GM19452 (cell line): ENCODE data around the gene SBK3.
"Not testable (repeated sequence)": the region's sequence is repeated elsewhere in the genome, so short reads cannot be mapped to it uniquely, and the experiment has no call there.

Source experiments
- ATAC-seq: cut with Tn5 transposase; IDR thresholded peaks from one replicate; pipeline ENCODE4 v1.9.1; 2021; ENCODE audit not compliant: unreplicated experiment

SBK3 gene

DNA sequence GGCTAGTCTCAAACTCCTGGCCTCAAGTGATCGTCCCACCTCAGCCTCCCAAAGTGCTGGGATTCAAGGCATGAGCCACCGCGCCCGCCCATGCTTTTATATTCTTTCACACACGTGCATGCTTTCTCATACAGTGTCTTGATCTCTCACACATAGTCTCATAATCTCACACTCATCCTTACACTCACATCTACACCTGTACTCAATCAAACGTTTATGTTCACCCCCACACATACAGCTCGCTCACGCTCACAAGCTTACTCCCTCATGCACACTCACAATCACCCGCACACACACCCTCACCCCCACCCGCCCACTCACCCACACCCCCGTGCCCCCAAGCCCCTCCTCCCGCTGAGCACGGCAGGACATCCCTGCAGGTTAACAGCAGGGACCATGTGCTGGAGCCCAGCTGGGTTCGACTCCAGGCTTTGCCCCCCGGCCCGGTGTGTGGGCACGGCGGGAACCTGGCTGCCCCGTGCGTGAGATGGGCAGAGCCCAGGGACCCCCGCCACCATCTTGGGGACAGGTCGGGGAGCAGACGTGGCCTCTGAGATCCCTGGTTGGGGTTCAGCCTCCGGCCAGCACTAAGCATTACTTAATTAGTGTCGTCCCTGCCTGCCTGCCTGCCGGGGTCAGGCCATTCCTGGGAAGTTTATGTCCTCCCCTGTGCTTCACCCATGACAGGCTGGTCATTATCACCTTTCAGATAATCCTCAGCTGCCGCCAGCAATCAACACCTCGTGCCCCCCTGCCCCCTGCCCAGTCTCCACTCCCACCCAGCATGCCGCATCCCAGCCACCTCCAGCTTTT, 19.8 kb downstream of the SBK3 start:
- ATAC-seq, result no peak

- no peak for ATAC-seq
Measured at GRCh38 chr19:55520691-55521292, 24.6 kb downstream of the SBK3 start.

- no peak for ATAC-seq
Measured at GRCh38 chr19:55519451-55520311, 25.7 kb downstream of the SBK3 start.

GRCh38 chr19:55516878-55517620, 28.3 kb downstream of the SBK3 start:
- peak; percentile 99 for ATAC-seq

GRCh38 chr19:55508120-55508519, 37.2 kb downstream of the SBK3 start:
- ATAC-seq, result no peak

DNA sequence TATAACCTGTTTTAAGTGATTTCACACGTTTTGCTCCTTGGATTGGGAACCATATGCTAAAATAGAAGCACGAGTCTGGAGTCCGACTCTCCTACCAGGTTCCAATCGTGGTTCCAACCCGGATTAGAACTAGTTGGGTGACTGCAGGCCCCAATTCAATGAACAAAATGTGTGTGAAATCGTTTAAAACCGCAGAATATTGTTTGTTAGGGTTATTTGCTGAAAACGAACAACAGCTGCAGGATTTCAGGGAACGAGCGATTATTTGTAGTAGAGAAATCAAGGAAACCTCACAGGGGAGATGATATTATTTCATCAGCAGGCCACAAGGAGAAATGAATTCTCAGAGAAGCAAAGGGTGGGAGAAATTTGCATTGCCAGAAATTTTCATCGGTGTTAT, 40.4 kb downstream of the SBK3 start:
- no peak for ATAC-seq

- ATAC-seq, result no peak
Measured at GRCh38 chr19:55504252-55504603, 41.1 kb downstream of the SBK3 start.

DNA sequence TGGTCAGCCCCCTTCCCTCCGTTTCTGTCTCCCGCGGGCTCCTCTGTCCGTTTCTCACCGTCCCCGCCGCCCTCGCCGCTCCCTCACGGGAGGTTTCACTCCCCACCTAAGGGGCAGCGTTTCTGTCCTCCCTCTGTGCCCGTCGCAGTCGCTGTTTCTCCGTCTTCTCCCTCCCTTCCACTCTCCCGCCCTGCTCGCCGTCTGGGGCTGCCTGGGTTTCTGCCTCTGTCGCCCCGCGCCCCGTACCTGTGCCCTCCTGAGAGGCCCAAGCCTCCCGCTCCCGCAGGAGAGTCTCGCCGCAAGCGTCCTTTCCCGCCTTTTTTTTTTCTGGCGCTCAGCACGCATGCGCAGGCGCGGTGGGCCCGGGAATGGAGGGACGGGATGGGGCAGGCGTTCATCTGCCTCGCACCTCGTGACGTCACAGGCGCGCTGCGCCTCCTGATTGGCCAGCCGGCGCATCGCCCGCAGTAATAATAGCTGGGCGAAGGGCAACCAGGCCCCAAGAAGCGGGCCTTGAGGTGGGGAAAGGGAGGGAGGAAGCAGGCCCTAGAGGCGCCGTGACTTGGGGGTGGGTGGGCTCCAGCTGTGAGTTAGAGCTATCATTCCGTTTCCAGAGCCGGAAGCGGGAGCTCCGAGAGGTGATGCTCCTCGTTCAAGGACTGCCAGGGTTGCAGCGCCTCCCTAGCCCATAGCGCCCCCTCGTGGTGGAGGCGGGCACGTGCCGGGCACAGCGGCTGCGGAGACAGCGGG, 41.7 kb downstream of the SBK3 start:
- peak; percentile 95 for ATAC-seq

GRCh38 chr19:55503157-55503501, 42.2 kb downstream of the SBK3 start:
- ATAC-seq, result no peak

GRCh38 chr19:55502197-55502952, 43.0 kb downstream of the SBK3 start:
- no peak for ATAC-seq

GRCh38 chr19:55500368-55500952, 44.9 kb downstream of the SBK3 start:
- ATAC-seq, result no peak

DNA sequence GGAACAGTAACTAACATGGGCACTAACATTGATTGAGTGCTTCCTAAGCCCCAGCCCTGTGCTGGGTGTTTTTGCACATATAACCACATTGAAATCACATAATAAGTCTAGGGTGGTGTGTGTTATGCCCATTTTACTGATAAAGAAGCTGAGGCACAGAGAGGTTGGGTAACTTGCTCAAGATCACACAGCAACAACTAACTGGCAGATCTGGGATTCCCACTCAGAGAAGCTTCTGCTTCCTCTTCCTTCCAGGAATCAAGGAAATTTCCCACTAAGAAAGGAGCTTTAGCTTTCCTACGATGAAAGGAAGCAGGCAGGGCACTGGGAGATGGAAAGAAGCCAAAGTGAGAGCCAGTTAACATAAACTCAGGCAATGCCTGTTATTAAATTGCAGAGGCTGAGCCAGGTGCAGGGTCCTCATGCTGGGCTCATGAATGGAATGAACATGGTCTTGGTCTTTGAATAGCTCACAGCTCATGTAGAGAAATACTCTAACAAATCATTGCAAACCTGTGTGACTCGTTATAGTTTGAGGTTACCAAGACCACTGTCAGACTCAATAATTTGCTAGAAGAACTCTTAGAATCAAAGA, 47.0 kb downstream of the SBK3 start:
- no peak for ATAC-seq

DNA sequence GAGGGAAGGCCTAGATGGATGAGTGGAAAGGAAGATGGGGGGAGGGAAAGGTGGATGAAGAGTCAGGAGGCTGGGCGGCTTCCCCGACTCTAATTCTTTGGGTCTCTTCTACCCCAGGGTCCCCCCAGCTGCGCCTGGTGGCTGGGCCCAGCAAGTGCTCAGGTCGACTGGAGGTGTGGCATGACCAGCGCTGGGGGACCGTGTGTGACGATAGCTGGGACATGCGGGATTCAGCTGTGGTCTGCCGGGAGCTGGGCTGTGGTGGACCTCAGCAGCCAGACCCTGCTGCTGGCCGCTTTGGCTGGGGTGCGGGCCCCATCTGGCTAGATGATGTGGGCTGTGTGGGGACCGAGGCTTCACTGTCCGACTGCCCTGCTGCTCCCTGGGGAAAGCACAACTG, 47.6 kb downstream of the SBK3 start:
- no peak for ATAC-seq

DNA sequence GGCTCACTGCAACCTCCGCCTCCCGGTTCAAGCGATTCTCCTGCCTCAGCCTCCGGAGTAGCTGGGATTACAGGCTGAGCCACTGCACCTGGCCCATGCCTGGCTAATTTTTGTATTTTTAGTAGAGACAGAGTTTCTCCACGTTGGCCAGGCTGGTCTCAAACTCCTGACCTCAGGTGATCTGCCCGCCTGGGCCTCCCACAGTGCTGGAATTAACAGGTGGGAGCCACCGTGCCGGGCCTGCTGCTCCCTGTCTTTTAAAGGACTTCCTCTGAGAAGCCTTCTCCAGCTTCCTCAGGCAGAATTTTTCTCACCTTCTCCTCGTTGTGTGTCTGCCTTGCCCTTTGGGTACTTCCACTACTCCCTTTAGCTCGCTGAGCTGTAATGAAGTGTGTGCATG, 48.5 kb downstream of the SBK3 start:
- ATAC-seq, result not testable (repeated sequence)

- no peak for ATAC-seq
Measured at GRCh38 chr19:55495646-55496349, 49.5 kb downstream of the SBK3 start.

DNA sequence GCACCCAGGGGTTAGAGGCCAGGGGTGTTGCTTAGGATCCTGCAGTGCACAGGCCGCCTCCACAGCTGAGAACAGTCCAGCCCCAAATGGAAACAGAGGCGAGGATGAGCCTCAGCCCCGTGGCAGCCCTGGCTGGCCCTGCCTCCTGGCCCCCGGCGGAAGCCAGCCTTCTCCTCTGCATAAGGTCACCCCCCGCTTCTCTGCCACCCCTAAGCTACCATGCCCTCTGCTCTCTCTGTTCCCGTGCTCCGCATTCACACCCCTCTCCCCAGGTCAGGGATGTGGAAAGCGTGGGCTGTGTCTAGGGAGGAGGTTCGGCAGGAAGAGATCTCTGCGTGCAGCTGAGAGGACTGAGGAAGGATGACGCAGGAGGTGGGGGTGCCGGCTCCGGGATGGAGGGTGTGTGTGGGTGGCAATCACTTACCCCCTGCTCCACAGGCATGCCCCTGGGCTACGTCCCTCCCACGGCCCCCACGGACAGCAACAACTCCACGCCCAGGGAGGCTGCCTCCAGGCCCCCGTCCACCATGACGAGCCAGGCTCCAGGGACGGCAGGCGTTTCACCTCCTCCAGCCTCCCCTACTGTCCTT, 51.1 kb downstream of the SBK3 start:
- ATAC-seq, result no peak

- no peak for ATAC-seq
Measured at GRCh38 chr19:55493645-55494171, 51.6 kb downstream of the SBK3 start.
